Hematopoietic multipotent progenitor cell treated with erythropoietin and hydrocortisone succinate and interleukin-3 and kit ligand, for 4 days (in vitro differentiated cells): Measurements from ENCODE around the gene ICAM1.

ENCODE experiments used
- DNase-seq: peaks from one replicate; pipeline ENCODE4 v3.0.0-alpha.2; 2015

Gene ICAM1

DNA sequence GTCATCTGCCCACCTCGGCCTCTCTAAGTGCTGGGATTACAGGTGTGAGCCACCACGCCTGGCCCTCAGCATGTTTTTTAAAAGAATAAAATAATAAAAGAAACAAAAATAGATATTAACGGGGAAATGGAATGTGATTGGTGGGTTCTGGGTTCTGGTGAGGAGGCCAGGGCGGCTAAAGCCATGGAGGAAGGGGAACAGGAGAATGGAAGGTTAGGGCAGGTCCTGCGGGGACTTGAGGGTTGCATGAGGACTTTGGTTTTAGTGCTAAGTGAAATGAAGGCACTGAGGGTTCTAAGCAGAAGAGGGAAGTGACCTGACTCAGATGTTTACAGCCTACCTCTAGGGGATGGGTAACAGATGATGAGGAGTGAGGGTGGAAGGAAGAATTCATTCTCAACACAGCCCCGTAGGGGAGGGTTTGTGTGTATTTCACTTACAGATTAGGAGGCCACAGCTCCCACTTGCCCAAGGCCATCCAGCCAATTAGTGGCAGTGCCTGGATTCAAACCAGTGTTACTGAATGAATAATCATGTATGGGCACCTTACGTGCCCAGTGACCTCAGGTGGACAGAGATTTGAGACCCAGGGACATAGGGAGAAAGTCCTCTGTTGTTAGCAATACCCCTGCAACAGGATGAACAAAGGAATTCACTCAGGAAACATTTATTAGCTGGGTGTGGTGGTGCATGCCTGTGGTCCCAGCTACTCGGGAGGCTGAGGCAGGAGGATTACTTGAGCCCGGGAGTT is 25.6 kb upstream of the ICAM1 start:
- DNase-seq, result no peak

DNA sequence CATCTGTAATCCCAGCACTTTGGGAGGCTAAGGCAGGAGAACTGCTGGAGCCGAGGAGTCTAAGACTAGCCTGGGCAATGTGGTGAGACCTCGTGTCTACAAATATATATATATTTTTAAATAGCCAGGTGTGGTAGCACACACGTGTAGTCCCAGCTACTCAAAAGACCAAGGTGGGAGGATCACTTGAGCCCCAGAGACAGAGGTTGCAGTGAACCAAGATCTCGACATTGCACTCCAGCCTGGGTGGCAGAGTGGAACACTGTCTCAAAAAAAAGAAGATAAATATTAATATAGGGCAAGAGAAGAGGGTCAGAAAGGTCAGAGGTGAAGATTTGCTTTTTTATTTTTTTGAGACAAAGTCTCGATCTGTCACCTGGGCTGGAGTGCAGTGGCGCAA is 24.4 kb upstream of the ICAM1 start:
- DNase-seq, result no peak

DNA sequence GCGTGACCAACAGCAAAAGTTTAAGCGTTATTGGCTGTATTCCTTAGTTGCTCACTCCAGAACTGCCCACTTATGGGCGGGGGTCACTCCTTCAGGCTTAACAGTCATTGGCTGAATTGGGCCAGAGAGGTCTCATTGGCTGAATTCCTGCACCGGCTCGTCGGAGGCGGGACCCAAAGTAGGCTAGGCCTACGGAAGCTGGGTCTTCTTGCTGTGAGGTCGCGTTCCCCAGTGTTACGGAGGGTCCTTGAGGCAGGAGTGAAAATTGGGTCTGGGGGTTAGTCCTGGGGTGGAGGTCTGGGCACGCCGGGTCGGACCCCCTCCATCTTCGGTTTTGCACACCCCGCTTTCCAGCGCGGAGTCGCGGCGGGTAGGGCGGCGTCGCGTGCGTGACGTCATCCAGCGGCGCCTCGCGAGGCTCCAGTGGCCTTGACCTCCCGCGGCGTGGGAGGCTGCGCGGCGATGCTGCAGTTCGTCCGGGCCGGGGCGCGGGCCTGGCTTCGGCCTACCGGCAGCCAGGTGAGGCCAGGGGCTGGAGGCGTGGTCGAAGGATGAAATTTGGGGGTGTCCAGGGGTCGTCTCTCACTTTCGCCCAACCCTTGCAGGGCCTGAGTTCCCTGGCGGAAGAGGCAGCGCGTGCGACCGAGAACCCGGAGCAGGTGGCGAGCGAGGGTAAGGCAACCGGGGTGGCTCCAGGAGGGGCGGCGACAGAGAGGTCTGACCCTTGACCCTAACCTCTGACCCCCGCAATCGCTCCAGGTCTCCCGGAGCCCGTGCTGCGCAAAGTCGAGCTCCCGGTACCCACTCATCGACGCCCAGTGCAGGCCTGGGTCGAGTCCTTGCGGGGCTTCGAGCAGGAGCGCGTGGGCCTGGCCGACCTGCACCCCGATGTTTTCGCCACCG is 18.9 kb upstream of the ICAM1 start, which contains the start of gene MRPL4:
Gene MRPL4 (plus strand): TSS at position 423 of the 903 bp plus-strand sequence. CDS start 40 bp downstream, at position 463.
- peak; percentile 100 for DNase-seq

DNA sequence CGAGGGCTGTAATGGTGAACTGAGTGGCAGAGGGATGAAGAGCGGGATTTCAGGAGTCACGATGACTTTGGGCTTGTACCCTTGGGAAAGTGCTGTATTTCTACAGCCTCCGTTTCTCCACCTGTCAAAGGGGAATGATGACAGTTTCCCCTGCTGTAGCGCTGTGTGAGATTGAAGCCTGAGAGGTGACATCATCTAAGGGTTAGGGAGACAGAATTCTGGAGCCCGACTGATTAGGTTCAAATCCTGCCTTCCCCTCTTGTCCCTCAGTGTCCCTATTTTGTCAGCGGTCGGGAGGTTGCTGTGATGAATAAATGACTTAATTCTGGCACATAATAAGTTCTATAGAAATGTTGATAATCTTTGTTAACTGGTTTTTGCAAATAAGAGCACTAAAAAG is 18.2 kb upstream of the ICAM1 start:
- no peak for DNase-seq

DNA sequence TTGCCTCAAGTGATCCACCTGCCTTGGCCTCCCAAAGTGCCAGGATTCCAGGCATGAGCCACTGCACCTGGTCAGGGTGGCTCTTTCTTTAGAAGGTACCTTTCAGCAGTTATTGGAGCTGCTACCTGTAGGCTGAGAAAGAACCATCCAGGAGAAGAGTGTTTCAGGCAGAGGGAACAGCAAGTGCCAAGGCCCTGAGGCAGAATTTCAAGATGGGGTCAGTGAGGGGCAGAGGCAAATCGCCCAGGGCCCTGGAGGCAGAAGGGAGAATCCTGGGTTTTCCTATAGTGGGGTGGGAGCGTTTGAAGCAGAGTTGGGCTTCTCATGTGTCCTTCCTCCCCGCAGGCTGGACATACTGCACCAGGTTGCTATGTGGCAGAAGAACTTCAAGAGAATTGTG is 16.7 kb upstream of the ICAM1 start:
- DNase-seq, result no peak

DNA sequence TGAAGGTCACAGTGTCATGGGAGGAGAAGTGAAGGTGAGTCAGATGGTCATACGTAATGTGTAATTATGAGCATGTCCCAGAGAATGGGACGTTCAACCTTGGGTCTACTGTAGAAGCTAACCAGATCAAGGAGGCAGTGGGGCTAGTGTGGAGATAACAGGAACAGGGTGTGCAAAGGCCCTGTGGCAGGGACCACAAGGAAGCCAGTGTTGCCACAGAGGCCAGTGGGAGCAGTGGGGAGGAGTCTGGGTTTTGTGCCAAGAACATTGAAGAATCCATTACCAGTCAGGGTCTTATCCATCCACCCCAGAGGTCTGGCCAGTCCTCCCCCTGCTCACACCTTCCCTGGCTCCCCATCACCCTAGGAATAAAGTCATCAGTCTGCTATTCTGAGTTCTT is 15.6 kb upstream of the ICAM1 start:
- DNase-seq, result no peak

DNA sequence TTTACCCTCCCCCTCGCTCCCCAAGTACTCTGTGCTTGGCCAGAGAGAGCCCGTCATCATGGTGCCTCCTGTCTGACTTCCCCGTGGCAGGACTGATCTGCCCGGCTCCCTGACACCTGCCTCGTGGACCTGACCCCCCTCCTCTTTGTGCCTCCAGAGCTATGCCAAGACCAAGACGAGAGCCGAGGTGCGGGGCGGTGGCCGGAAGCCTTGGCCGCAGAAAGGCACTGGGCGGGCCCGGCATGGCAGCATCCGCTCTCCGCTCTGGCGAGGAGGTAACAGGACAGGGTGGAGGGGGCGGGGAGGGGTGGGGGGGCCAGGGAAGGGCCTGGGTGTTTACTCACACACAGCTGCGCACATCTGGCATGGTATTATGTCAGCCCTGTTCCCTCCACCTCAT is 14.4 kb upstream of the ICAM1 start:
- DNase-seq, result no peak

DNA sequence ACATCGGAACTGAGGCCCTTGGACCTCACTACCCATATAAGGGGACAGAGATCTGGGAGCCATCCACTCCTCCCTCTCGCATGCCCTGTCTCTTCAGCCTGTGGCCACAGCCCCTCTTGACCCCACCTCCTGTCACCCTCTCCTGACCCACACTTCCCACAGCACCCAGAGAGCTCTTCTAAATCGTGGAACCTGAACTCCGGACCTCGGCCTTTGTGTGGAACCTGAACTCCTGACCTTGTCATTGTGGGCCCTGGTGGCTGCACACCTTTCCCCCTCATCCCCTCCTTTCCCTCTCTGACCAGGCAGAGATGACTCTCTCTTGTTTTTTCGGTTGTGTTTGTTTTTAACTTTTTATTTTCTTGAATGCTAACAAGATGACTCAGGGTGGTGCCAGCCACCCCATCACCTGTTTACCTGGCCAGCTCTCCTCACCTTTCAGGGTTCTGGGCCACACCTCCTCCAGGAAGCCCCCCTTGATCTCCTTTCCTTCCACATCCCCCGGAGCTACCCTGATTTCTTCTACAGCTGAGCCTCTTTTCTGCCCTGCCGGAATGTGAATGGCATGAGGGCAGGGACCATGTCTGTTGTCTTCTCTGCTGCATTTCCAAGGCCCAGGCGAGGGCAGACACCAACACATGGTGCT is 13.8 kb upstream of the ICAM1 start:
- DNase-seq, result no peak

DNA sequence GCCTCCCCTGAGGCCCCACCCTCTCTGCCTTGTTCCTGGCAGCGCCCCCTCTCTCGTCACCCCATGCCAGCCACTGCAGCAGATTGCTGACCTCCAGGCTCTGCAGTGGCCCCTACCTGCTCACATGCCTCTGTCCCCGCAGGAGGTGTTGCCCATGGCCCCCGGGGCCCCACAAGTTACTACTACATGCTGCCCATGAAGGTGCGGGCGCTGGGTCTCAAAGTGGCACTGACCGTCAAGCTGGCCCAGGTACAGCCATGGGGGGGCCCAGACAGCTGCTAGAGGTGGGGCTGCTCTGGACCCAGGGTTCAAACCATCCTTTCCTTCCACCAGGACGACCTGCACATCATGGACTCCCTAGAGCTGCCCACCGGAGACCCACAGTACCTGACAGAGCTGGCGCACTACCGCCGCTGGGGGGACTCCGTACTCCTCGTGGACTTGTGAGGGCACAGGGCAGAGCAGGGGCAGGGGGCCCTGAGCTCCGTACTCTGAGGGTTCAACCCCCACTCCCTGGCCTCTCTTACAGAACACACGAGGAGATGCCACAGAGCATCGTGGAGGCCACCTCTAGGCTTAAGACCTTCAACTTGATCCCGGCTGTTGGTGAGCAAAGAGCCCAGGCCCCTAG is 12.7 kb upstream of the ICAM1 start:
- DNase-seq, result no peak

DNA sequence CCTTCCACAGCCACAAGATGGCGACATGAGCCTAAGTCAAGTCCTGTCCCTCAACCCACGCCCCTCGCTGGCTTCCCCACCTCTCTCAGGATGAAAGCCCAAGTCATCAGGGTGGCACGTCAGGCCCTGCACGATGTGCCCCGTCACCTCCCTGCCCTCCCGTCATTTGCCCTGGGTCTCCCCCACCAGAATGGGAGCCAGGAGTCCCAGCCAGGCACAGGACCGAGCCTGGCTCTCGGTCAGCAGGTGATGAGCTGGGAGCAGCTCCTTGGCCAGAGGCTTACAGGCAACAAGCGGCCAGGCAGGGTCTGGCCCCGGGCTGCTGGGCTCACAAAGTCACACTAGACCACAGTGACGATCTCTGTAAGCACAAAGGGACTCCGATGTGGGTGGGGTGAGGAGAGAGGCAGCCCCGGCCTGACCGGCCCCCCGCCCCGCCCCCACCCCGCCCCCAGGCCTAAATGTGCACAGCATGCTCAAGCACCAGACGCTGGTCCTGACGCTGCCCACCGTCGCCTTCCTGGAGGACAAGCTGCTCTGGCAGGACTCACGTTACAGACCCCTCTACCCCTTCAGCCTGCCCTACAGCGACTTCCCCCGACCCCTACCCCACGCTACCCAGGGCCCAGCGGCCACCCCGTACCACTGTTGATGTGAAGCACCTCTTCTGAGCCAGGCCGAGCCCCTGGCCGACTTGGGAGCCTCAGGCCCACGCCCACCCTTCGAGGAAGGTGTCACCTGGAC is 11.6 kb upstream of the ICAM1 start:
- peak; percentile 97 for DNase-seq

DNA sequence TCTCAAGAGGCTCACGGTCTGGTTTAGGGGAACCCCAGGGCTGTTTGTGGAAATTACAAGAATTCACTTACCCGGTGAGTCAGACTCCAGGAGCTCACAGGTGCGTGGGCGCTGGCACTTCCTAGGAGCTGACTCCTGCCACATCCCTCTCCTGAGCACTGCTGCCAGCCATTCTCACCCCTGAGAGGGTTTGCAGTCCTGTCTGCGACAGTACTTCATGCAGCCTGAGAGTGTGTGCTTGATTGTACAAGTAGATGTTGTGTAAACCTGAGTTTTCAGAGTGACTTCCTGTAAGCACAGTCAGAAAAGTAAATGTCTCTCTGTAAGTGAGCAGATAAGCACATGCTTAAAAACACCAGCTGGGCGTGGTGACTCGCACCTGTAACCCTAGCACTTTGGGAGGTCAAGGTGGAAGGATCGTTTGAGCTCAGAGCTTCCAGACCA is 10.8 kb upstream of the ICAM1 start:
- DNase-seq, result no peak

DNA sequence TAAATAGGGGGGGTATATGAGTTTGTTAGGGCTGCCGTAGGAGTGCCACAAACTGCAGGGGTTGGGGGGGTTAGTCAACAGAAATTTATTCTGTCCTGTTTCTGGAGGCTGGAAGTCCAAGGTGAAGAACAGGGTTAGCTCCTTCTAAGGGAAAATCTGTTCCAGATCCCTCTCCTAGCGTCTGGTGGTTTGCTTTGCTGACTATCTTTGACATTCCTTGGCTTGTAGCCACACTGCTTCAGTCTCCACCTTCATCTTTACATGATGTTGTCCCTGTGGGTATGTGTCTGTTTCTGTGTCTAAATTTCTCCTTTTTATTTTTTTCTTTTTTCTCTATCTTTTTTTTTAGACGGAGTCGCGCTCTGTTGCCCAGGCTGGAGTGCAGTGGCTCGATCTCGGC is 8.1 kb upstream of the ICAM1 start:
- no peak for DNase-seq

DNA sequence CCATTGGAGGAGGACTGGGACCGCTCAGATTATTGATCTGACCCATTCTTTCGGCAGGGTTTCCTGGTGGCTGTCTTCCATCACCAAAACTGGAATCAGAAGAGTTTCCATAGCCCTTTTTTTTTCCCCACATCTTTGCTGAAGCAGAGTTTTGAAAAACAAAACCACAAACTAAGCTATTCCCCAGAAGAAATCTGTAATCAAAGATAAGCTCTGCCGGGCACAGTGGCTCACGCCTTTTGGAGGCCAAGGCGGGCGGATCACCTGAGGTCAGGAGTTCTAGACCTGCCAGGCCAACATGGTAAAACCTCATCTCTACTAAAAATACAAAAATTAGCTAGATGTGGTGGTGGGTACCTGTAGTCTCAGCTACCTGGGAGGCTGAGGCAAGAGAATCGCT is 4.2 kb upstream of the ICAM1 start:
- peak; percentile 69 for DNase-seq

DNA sequence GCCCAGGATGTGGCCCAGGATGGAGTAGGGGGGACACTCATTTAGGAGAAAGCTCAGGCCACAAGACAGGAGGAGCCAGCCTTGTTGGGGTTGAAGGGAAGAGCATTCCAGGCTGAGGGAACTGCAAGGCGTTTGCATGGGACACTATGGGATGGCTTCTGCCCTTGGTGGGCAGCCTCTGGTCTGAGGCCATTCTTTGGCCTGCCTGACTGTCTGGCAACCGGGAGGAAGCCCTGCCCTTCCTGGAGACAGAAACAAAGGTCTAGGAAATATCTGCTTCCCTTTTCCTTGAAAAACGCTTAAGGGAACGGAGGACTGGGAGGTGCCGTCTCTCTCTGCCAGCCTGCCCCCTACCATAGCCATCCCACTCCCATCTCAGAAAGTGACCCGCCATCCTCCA is 2.8 kb upstream of the ICAM1 start:
- DNase-seq, result no peak

DNA sequence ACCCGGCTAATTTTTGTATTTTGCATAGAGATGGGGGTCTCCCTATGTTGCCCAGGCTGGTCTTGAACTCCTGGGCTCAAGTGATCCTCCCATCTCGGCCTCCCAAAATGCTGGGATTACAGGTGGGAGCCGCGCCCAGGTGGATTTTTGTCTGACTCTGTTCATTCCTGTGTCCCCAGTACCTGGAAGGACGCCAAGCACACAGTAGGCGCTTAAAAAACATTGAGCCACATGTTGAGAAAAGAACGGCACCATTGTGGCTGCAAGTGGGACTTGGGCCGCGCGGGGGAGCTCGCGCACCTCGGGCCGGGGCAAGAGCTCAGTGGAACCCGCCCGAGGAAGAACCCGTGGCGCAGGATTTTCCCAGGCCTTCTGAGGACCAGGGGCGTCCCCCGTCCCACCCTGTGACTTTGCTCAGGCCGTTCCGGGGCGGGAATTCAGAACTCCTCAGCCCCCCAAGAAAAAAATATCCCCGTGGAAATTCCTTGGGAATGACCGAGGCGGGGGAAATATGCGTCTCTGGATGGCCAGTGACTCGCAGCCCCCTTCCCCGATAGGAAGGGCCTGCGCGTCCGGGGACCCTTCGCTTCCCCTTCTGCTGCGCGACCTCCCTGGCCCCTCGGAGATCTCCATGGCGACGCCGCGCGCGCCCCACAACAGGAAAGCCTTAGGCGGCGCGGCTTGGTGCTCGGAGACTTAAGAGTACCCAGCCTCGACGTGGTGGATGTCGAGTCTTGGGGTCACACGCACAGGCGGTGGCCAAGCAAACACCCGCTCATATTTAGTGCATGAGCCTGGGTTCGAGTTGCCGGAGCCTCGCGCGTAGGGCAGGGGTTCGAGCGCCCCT is 1.4 kb upstream of the ICAM1 start:
- peak; percentile 90 for DNase-seq

DNA sequence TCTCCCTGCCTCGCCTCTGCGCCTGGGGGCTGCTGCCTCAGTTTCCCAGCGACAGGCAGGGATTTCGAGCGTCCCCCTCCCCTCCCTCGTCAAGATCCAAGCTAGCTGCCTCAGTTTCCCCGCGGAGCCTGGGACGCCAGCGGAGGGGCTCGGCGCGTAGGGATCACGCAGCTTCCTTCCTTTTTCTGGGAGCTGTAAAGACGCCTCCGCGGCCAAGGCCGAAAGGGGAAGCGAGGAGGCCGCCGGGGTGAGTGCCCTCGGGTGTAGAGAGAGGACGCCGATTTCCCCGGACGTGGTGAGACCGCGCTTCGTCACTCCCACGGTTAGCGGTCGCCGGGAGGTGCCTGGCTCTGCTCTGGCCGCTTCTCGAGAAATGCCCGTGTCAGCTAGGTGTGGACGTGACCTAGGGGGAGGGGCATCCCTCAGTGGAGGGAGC is 722 bp upstream of the ICAM1 start:
- peak; percentile 87 for DNase-seq

DNA sequence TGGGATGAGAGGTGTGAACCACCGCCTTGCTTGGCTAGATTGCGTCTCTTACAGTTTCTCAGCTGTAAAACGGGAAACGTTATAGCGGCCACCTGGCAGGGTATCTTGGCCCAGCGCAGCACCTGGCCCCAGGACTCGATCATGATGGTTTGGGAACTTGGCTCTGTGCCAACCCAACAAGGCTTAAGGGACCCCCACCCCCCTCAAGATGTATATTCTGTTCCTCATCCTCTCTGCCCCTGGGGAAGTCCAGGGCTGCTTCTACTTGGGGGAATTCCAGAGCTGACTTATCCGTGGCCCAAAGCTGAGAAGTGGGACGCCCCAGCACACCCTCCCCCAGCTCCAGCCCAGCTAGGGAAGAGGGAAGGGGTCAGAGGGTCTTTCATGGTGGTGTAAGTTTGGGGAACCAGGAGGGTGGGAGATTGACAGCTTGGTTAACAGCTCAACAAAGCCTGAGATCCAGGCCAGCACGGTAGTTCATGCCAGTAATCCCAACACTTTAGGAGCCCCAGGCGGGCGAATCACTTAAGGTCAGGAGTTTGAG is 695 bp downstream of the ICAM1 start:
- no peak for DNase-seq

DNA sequence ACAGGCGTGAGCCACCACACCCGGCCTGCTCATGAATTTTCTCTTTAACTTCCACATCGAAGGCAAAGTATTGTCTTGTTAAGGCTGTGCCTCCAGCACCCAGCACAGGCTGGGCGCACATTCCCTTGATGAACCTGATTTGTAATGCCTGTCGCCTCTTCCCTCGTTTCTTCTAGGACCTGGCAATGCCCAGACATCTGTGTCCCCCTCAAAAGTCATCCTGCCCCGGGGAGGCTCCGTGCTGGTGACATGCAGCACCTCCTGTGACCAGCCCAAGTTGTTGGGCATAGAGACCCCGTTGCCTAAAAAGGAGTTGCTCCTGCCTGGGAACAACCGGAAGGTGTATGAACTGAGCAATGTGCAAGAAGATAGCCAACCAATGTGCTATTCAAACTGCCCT is 3.7 kb downstream of the ICAM1 start:
- DNase-seq, result no peak

DNA sequence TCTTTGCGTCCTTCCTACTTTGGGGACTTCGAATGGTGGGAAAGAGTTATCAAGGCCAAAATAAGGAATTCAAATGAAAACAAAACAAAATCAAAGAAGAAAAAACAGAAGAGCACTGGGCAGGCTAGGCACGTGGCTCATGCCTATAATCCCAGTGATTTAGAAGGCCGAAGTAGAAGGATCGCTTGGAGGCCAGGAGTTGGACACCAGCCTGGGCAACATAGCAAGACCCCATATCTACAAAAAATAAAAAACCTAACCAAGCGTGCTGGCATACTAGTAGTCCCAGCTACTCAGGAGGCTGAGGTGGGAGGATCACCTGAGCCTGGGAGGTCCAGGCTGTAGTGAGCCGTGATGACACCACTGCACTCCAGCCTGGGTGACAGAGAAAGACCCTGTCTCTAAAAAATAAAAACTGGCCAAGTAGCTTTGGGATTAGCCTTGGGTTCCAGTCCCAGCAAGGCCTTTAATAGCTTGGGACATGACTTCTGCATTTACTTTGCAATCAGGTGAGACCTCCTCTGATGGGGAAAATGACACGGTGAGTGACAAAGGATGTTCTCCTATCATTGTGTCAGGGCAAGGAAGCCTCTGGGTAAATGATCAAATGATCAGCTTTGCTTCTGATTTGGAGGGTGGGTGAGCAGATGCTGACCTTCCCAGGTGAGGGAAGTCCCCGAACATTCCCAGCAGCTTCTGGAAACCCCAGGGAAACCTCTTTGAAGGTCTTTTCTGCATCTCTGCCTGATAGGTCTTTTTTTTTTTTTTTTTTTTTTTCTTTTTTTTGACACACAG is 7.1 kb downstream of the ICAM1 start:
- DNase-seq, result no peak

DNA sequence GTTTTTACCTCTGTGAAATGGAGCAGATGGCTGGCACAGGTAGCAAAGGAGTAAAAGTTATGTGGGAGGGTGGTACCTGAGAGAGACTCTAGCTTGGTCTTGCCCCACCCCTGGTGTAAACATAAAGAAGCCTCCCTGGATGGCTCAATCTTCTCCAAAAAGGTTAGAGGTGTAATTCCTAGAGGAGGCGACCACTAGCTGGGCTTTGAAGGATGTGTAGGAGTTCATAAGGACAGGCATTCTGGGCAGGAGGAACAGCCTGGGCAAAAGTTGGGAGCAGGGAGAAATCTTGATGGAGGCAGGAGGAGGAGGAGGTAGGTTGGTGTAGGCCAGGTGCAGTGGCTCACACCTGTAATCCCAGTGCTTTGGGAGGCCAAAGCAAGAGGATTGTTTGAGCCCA is 8.0 kb downstream of the ICAM1 start:
- DNase-seq, result no peak
